Measurements from ENCODE around the gene HOXB7. TPM values are rescaled to one million over a fixed set of nuclear protein-coding genes. Genes with fewer than 3 reads are reported as not detected.
A peak's percentile ranks its signal among the peaks of the same experiment; 100 is the strongest.

The HOXB7 gene
- total and polyA plus RNA-seq, 10 of the 15 experiments (the other 5 are each of a cell fraction or from before 2014, with no cell fraction given) = 2.8 to 7.4 (median 4.2) TPM

GRCh38 chr17:48597528-48597777, 13.4 kb downstream of the HOXB7 start:
- peaks cover 14 to 51% of the 10 kb centered on the region in 2 experiments for H3K27me3 ChIP-seq (replicated peaks in 1 of 2; ENCODE audit: control insufficient read depth in 2 of 2, insufficient read depth in 2 of 2, low read length in 1 of 2)
- under 1% methylated on average over 16 of the region's 16 CpGs for WGBS (ENCODE audit: insufficient coverage, insufficient replicate concordance, low lambda C conversion rate, missing lambda C conversion rate)
- H2AFZ ChIP-seq (ENCODE audit: control insufficient read depth, low read depth, low read length) = peak overlapping the region; percentile 71
- in situ Hi-C loops (cut with MboI) = loop anchor here (5.0 kb wide), 1 partner anchor 335 kb away; no protein-coding TSS in a partner anchor
- H3K4me2 ChIP-seq (ENCODE audit: control insufficient read depth, insufficient read depth) = peak overlapping the region; percentile 66
- CTCF ChIA-PET = interaction anchor here (0.7 to 2.2 kb wide), 2 partner anchors 246 to 471 kb away, joined by 3 to 5 read pairs; no protein-coding TSS in a partner anchor
- RAD21 ChIA-PET (ENCODE audit: unreplicated experiment) = no interaction called here
- H3K27ac ChIP-seq (ENCODE audit: control insufficient read depth, insufficient read depth) = no peak overlapping the region
- DNase-seq (ENCODE audit: low read depth, low spot score) (no peak), FAIRE-seq (no peak), ATAC-seq (no peak)
- intact Hi-C loops (cut with micrococcal nuclease; ENCODE audit: unreplicated experiment) = no loop called here
- H3K36me3 ChIP-seq (ENCODE audit: control insufficient read depth in 2 of 2, insufficient read depth in 2 of 2, low read length in 1 of 2) = no peaks in the 10 kb centered on the region
- H3K79me2 ChIP-seq (ENCODE audit: control insufficient read depth, insufficient read depth, low read length) = no peaks in the 10 kb centered on the region
- SMC1A ChIA-PET (ENCODE audit: uncharacterized antibody, unreplicated experiment) = no interaction called here
- H3K4me3 ChIP-seq = peak overlapping the region; percentile 79
- no peak for TF ChIP-seq PKNOX1 (IDR thresholded peaks at IDR 0.05)
- TF ChIP-seq SMAD1 (IDR thresholded peaks at IDR 0.05; ENCODE audit: low read depth, partially characterized antibody) = no peak
- TF ChIP-seq SPI1 (IDR thresholded peaks at IDR 0.05; ENCODE audit: borderline replicate concordance, insufficient read depth, low read depth, low read length) = no peak
- no peak for TF ChIP-seq NR2C2 (IDR thresholded peaks at IDR 0.05; ENCODE audit: borderline replicate concordance, control insufficient read depth, insufficient read length, low read depth)
- TF ChIP-seq NR2F1 (conservative IDR thresholded peaks at IDR 0.05) = no peak
- TF ChIP-seq EZH2 (IDR thresholded peaks at IDR 0.05; ENCODE audit: borderline replicate concordance, control insufficient read depth, low read depth, low read length) = no peak
- TF ChIP-seq E2F8 (IDR thresholded peaks at IDR 0.05; ENCODE audit: low read depth, partially characterized antibody) = no peak
- TF ChIP-seq CBX5 (IDR thresholded peaks at IDR 0.05; ENCODE audit: low read depth) = no peak
- TF ChIP-seq, protein P1, sequence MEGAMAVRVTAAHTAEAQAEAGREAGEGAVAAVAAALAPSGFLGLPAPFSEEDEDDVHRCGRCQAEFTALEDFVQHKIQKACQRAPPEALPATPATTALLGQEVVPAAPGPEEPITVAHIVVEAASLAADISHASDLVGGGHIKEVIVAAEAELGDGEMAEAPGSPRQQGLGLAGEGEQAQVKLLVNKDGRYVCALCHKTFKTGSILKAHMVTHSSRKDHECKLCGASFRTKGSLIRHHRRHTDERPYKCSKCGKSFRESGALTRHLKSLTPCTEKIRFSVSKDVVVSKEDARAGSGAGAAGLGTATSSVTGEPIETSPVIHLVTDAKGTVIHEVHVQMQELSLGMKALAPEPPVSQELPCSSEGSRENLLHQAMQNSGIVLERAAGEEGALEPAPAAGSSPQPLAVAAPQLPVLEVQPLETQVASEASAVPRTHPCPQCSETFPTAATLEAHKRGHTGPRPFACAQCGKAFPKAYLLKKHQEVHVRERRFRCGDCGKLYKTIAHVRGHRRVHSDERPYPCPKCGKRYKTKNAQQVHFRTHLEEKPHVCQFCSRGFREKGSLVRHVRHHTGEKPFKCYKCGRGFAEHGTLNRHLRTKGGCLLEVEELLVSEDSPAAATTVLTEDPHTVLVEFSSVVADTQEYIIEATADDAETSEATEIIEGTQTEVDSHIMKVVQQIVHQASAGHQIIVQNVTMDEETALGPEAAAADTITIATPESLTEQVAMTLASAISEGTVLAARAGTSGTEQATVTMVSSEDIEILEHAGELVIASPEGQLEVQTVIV (IDR thresholded peaks at IDR 0.05; ENCODE audit: borderline replicate concordance, partially characterized antibody) = no peak
- no peak for TF ChIP-seq RAD21 (IDR thresholded peaks at IDR 0.05; ENCODE audit: insufficient read depth, low read depth, low read length)
- no peak for TF ChIP-seq CHD1 (IDR thresholded peaks at IDR 0.05; ENCODE audit: low read depth, low read length)
- no peak for TF ChIP-seq TBL1XR1 (IDR thresholded peaks at IDR 0.05; ENCODE audit: low read depth, low read length)
- TF ChIP-seq, protein P2, sequence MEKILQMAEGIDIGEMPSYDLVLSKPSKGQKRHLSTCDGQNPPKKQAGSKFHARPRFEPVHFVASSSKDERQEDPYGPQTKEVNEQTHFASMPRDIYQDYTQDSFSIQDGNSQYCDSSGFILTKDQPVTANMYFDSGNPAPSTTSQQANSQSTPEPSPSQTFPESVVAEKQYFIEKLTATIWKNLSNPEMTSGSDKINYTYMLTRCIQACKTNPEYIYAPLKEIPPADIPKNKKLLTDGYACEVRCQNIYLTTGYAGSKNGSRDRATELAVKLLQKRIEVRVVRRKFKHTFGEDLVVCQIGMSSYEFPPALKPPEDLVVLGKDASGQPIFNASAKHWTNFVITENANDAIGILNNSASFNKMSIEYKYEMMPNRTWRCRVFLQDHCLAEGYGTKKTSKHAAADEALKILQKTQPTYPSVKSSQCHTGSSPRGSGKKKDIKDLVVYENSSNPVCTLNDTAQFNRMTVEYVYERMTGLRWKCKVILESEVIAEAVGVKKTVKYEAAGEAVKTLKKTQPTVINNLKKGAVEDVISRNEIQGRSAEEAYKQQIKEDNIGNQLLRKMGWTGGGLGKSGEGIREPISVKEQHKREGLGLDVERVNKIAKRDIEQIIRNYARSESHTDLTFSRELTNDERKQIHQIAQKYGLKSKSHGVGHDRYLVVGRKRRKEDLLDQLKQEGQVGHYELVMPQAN (conservative IDR thresholded peaks at IDR 0.05) = no peak
- H3K4me1 ChIP-seq (ENCODE audit: control insufficient read depth, insufficient read depth, low read length) = peaks cover 10% of the 10 kb centered on the region
- no peaks in the 10 kb centered on the region for H3K9me3 ChIP-seq (replicated peaks; ENCODE audit: control insufficient read depth, insufficient read depth, low read length)
- POLR2A ChIA-PET = no interaction called here
- H3K9ac ChIP-seq (ENCODE audit: control insufficient read depth, insufficient read depth, low read length) = no peak overlapping the region; the same call in 1 of the 2 replicates
- no peaks in the 10 kb centered on the region for H4K20me1 ChIP-seq (ENCODE audit: control insufficient read depth, insufficient read depth)
- BruUV-seq (replicated peaks) = no TSS peak

Data from GM12878 (cell line).